HG02571 (cell line): ENCODE results near the gene CFC1.
"Not testable (repeated sequence)": the region's sequence is repeated elsewhere in the genome, so short reads cannot be mapped to it uniquely, and the experiment has no call there.

Source experiments
- ATAC-seq: cut with Tn5 transposase; IDR thresholded peaks from one replicate; pipeline ENCODE4 v1.9.1; 2021; ENCODE audit warnings: mild to moderate bottlenecking, moderate library complexity; ENCODE audit not compliant: unreplicated experiment

The CFC1 gene

GRCh38 chr2:130584726-130585125, 14.6 kb downstream of the CFC1 start:
- ATAC-seq, result not testable (repeated sequence)

DNA sequence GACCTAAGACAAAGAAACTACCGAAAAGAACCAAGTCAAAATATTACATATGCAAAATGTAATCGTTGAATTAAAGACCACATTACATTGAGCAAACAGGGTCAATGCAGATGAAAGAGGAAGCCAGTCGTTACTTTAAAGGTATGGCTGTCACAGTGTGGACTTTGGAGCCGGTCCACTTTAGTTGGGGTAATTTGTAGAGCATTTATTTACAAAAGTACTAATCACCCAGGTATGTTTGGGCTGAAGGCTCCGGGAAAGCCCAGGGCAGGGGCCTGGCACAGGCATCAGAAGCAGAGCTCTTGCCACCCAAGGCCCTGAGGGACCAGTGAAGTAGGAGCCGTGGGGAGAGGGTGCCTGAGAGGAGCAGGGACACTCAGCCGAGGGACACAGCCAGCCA, 15.8 kb downstream of the CFC1 start:
- ATAC-seq, result not testable (repeated sequence)

DNA sequence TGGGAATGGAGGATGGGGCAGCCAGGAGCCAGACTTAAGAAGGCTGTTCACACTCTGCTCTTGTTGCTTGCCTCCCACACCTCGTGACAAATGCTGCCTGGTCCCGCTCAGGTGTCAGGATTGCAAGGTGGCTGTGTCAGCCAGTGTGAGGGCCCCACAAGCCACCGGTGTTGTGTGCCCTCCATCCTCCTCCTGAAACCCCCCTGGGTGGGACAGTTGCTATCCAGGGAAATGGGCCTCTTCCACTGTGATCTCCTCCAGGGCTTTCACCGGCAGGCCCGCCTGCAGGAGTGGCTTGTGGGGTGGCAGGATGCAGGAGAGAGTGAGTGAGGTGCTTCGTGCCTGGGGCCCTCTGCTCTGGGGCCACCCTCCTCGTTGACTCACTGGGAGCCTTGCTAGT, 16.4 kb downstream of the CFC1 start:
- ATAC-seq, result not testable (repeated sequence)

- not testable (repeated sequence) for ATAC-seq
Observed at GRCh38 chr2:130581491-130581890, 17.9 kb downstream of the CFC1 start.

DNA sequence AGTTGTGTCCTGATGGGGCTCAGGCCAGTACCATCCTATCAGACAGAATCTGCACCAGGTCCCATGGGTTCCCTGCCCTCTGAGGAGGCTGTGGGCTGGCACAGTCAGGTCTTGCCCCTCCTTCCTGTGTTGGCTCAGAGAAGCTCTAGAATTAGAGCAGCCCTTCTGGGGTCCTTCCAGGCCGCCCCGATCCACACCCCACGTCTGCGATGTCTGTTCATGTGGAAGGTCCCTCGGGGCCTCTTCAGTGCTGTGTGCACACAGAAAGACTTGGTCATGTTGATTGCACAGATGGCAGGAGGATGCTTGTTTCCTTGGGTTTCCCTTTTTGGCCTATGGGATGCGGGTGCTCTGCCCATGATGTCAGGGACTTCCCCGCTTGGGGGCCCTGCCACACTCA, 20.3 kb downstream of the CFC1 start:
- not testable (repeated sequence) for ATAC-seq

DNA sequence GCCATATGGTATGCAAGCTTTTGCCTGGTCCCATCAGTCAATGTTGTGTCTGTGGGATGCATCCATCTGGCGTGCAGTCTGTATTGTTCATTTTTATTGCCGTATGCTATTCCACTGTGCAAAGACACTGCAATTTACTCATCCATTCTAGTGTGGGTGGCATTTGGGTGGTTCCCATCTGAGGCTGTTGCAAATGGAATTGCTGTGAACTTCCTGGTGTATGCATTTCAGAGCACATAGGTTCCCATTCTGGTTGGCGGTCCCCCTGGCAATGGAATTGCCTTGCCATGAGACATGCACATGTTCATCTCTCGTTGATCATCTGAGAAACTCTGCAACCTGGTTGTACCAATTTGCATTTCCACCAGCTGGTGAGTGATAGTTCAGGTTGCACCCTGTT, 21.8 kb downstream of the CFC1 start:
- not testable (repeated sequence) for ATAC-seq

- ATAC-seq, result not testable (repeated sequence)
Observed at GRCh38 chr2:130576209-130576784, 23.1 kb downstream of the CFC1 start.

DNA sequence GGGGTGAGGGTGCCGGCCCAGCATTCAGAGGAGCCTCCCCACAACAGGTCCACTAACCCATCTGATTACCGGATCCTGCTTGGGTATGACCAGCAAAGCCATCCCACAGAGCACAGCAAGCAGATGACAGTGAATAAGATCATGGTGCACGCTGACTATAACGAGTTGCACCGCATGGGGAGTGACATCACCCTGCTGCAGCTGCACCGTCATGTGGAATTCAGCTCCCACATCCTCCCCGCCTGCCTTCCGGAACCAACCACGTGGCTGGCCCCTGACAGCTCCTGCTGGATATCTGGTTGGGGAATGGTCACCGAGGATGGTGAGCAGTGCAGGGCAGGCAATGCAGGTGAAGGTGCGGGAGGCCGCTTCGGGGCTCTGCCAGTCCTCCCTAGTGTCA, 25.1 kb downstream of the CFC1 start:
- ATAC-seq, result not testable (repeated sequence)

- not testable (repeated sequence) for ATAC-seq
Observed at GRCh38 chr2:130571929-130572328, 27.4 kb downstream of the CFC1 start.

GRCh38 chr2:130566165-130566564, 33.2 kb downstream of the CFC1 start:
- not testable (repeated sequence) for ATAC-seq

DNA sequence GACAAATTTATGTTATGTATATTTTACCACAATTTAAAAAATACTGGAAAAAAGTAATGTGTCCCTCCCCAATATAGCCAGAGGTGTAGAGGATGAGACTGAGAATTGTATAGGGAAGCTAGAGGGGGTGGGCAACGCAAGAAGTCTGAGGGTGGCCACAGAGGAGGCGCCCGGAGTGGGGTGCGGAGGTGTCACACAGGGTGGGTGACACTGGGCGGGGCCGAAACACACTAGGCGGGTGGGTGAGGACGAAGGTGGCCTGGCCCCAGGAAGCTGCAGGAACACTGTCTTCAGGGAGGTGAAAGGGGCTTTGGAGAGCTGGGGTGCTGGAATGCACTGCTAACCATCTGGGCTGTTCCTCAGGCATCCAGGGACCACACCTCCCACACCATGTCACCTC, 42.9 kb downstream of the CFC1 start:
- ATAC-seq, result not testable (repeated sequence)

- ATAC-seq, result not testable (repeated sequence)
Observed at GRCh38 chr2:130554178-130554577, 45.2 kb downstream of the CFC1 start.

DNA sequence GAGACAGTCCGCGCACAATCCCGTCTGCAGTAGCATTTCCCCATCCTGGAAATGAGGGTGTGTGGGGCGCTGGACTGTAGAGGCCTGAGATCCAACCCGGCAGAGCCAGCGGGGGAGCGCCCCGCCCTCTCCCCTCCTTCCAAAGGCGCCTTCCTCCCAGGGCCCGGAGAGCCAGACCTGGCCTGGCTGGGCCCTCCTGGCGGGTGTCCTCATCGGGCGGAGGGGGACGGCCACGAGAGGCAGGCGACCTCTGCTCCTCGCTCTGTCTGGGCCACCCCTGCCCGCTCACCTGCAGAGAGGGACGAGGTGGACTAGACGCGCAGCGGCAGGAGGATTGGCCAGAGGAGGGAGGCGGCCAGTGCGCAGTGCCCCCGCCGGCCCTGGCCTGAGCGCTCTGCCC, 49.9 kb downstream of the CFC1 start:
- not testable (repeated sequence) for ATAC-seq

GRCh38 chr2:130548418-130548817, 51.0 kb downstream of the CFC1 start:
- not testable (repeated sequence) for ATAC-seq

- ATAC-seq, result not testable (repeated sequence)
Observed at GRCh38 chr2:130544978-130545377, 54.4 kb downstream of the CFC1 start.

- not testable (repeated sequence) for ATAC-seq
Observed at GRCh38 chr2:130543785-130544528, 55.4 kb downstream of the CFC1 start.

GRCh38 chr2:130542789-130543188, 56.6 kb downstream of the CFC1 start:
- ATAC-seq, result not testable (repeated sequence)
